Cardiac muscle cell (in vitro differentiated cells and primary cell): ENCODE measurements around the gene ATP11A. TPM values are rescaled to one million over a fixed set of nuclear protein-coding genes. Genes with fewer than 3 reads are reported as not detected.

Experiments used
- DNase-seq, 2 donors: peaks; one replicate each; pipeline versions ENCODE4 v3.0.0 to v3.0.0-alpha.2; 2010 to 2017; ENCODE audit warnings: low read depth in 1 of 2, low spot score in 1 of 2
- H3K27ac ChIP-seq: fragments of 200-600 bp; sonication (generic); 2 replicates; pipeline ENCODE4 v1.5.1; 2016
- H3K27me3 ChIP-seq: fragments of 200-600 bp; sonication (generic); 2 replicates; pipeline ENCODE4 v1.6.0; 2016; ENCODE audit warnings: control low read depth
- H3K36me3 ChIP-seq: fragments of 200-600 bp; sonication (generic); 2 replicates; pipeline ENCODE4 v1.5.1; 2016; ENCODE audit warnings: control low read depth
- H3K4me1 ChIP-seq: fragments of 200-600 bp; sonication (generic); 2 replicates; pipeline ENCODE4 v1.8.1; 2017; ENCODE audit warnings: low read depth, mild to moderate bottlenecking, mixed run types
- H3K4me3 ChIP-seq: fragments of 200-600 bp; sonication (generic); 2 replicates; pipeline ENCODE4 v1.5.1; 2016; ENCODE audit warnings: mild to moderate bottlenecking
- H3K9me3 ChIP-seq: fragments of 200-600 bp; sonication (generic); 2 replicates; pipeline ENCODE4 v1.5.1; 2017; ENCODE audit warnings: low read depth, mild to moderate bottlenecking, control low read depth
- CTCF ChIP-seq: IDR thresholded peaks from 2 replicates; pipeline ENCODE4 v1.5.1; 2012; ENCODE audit warnings: low read depth, mild to moderate bottlenecking, low read length
- polyA plus RNA-seq: library from polyadenylated mRNA; unstranded; fragments of >200 nt; fragmentation: Nextera tagmentation; extraction: Ambion mirVana; gene quantifications from 2 replicates; pipeline ENCODE4 v1.2.1, GENCODE V29; 2016
- total RNA-seq: library from RNA; depleted of rRNA; stranded (reverse); fragments of >200 nt; gene quantifications from 2 replicates; pipeline ENCODE4 v1.2.3, GENCODE V29; 2016

Gene ATP11A
- total and polyA plus RNA-seq, 2 experiments from 2014 or later: 38.0 to 42.9 TPM

- Histone ChIP-seq H3K27me3 (no peaks in the 10 kb centered on the region), H3K4me1 (peaks cover 38% of the 10 kb centered on the region), H3K27ac (no peak overlapping the region), H3K4me3 (no peak overlapping the region), H3K36me3 (no peaks in the 10 kb centered on the region), H3K9me3 (no peaks in the 10 kb centered on the region)
- no peak for TF ChIP-seq CTCF
- no peak for DNase-seq
Measured at GRCh38 chr13:112777637-112778406, 88.0 kb downstream of the ATP11A start.

- Histone ChIP-seq H3K27me3 (no peaks in the 10 kb centered on the region), H3K9me3 (no peaks in the 10 kb centered on the region), H3K36me3 (no peaks in the 10 kb centered on the region), H3K4me1 (peaks cover 42% of the 10 kb centered on the region), H3K4me3 (no peak overlapping the region), H3K27ac (no peak overlapping the region)
- no peak for TF ChIP-seq CTCF
- DNase-seq: no peak
Measured at GRCh38 chr13:112779856-112780604, 90.2 kb downstream of the ATP11A start.

DNA sequence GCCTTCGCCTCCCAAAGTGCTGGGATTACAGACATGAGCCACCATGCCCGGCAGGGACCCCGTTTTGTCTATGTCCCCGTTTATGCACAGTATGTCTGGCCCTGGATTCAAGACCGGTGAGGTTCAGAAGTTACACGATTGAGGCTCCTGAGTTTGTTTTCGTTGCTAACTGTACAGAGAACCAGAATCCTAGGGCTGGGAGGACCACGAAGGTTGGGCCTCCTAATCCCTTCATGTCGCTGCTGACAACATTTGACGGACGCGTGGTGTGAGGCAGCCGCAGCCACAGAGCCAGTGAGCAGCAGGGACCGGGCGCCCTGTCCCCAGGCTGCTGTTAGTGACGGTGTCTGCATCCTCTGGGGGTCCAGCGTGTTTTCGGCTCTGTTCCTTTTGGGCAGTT lies 91.4 kb downstream of the ATP11A start:
- Histone ChIP-seq H3K4me1 (peaks cover 34% of the 10 kb centered on the region), H3K4me3 (no peak overlapping the region), H3K36me3 (no peaks in the 10 kb centered on the region), H3K27ac (no peak overlapping the region), H3K27me3 (no peaks in the 10 kb centered on the region), H3K9me3 (no peaks in the 10 kb centered on the region)
- no peak for TF ChIP-seq CTCF
- DNase-seq: no peak

DNA sequence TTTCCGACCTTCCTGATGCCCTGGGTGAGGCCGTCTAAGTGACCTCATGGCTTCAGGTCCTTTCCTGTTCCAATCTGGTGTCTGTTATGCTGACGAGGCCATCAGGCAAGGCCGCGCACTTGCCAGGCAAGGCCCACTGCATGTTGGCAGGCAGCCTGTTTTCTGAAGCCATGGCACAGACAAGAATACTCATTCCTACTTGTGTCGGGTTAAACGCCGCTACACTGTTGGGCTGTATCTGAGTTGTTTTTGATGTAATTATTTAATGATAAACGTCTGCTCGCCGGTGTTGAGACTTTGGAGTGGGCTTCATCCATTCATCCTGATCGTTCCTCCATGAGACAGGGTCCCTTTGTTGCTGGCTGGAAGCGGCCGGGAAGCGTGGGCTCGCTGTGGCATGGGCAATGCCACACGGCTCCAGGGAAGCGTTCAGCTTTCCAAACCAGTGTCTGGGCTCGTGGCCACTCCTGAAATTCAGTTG lies 92.1 kb downstream of the ATP11A start:
- DNase-seq: no peak
- peak overlapping the region; percentile 53 for H3K27ac ChIP-seq
- no peak for TF ChIP-seq CTCF

GRCh38 chr13:112782429-112783010 lies 92.7 kb downstream of the ATP11A start:
- Histone ChIP-seq H3K27ac (peak overlapping the region; percentile 53), H3K4me1 (peaks cover 30% of the 10 kb centered on the region), H3K36me3 (no peaks in the 10 kb centered on the region), H3K4me3 (no peak overlapping the region), H3K9me3 (no peaks in the 10 kb centered on the region), H3K27me3 (no peaks in the 10 kb centered on the region)
- no peak for DNase-seq
- TF ChIP-seq CTCF: no peak

More for the DNA sequence above, 92.1 kb downstream of the ATP11A start:
- Histone ChIP-seq H3K36me3 (no peaks in the 10 kb centered on the region), H3K4me3 (no peak overlapping the region), H3K9me3 (no peaks in the 10 kb centered on the region), H3K27me3 (no peaks in the 10 kb centered on the region), H3K4me1 (peaks cover 30% of the 10 kb centered on the region)
